GM18499 (cell line): ENCODE data around the gene PANX3.
"Not testable (repeated sequence)": the region's sequence is repeated elsewhere in the genome, so short reads cannot be mapped to it uniquely, and the experiment has no call there.

Source experiments
- ATAC-seq: cut with Tn5 transposase; IDR thresholded peaks from one replicate; pipeline ENCODE4 v1.9.1; 2021; ENCODE audit warnings: moderate number of reproducible peaks; ENCODE audit not compliant: insufficient read depth, unreplicated experiment

The PANX3 gene

DNA sequence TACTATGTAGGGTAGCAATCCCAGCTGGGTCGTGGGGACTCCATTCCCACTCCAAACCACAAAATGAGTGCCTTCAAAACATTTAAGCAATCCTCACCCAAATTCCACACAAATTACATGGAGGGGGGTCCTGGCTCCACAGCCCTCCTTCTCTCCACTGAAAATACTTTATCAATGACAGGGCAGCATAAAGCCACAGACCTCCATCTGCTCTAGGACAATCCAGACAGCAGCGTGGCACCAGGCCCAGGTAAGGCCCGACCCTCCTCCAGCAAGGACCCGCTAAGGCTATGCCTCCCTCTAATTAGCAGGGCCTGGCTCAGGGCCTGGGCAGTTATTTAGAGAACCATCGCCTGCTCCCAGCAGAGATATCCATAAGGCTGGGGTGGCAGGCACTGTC, at the start of gene PANX3:
Gene PANX3 (plus strand): TSS at position 365 of the 400 bp plus-strand sequence. CDS start 129 bp downstream, outside the sequence.
- ATAC-seq: no peak

DNA sequence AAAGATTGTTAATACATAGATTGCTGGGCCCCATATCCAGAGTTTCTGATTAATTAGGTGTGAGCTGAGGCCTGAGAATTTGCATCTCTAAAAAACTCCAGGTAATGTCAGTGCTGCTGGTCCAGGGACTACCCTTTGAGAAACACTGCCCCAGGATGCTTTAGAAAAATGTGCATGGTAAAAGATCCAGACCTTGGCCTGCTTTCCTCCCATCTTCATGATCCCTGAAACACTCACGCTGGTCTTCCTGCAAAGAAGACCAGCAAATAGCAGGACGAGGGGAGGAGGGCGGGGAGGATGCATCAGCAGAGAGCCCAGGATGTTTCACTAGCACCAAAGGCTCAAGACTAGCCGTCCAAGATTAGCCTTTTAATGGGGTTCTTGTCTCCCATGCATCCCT, 41.5 kb upstream of the PANX3 start, which contains the start of gene OR8A1:
Gene OR8A1 (plus strand): TSS at position 301 of the 400 bp plus-strand sequence. CDS start 123 bp downstream, outside the sequence.
- ATAC-seq: no peak

DNA sequence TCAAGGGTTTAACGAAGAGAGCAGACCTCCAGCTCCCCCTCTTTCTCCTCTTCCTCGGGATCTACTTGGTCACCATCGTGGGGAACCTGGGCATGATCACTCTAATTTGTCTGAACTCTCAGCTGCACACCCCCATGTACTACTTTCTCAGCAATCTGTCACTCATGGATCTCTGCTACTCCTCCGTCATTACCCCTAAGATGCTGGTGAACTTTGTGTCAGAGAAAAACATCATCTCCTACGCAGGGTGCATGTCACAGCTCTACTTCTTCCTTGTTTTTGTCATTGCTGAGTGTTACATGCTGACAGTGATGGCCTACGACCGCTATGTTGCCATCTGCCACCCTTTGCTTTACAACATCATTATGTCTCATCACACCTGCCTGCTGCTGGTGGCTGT, 41.1 kb upstream of the PANX3 start:
- no peak for ATAC-seq

GRCh38 chr11:124577716-124578427, 33.4 kb upstream of the PANX3 start:
- no peak for ATAC-seq

- no peak for ATAC-seq
These were observed 32.5 kb upstream of the PANX3 start for GRCh38 chr11:124578761-124579160.

DNA sequence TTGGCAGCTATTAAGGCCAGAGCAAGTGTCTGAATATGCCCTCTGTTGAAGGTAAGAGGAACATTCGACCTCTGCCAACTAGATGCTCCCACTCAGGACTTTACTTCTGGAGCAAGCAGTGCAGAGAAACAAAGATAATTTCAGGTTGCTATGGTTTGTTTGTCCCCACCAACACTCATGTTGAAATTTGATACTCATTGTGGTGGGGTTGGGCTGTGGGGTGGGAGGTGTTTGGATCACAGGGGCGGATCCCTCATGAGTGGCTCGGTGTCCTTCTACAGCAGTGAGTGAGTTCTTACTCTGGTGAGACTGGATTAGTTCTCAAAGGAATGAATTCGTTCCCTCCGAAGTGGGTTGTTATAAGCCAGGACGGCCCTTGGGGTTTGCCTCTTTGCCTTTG, 29.4 kb upstream of the PANX3 start:
- no peak for ATAC-seq

DNA sequence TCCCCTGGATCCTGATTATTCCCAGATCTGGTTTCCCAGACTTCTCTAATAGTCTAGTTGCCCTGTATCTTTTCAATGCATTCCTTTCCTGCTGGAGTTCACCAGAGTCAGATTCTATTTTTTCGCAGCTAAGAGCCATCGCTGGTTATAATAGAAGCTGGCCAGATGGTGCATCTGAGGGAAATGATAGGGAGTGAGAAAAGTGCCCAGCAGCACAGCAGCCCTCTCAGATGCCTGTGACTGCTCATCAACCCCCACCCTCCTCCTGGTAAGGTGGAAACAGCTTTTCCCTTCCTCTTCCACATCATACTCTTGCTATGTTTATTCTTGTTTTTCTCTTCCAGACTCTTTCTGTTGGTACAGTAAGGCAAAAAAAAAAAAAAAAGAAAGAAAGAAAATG, 28.7 kb upstream of the PANX3 start:
- no peak for ATAC-seq

- ATAC-seq: no peak
These were observed 27.4 kb upstream of the PANX3 start for GRCh38 chr11:124583781-124584180.

DNA sequence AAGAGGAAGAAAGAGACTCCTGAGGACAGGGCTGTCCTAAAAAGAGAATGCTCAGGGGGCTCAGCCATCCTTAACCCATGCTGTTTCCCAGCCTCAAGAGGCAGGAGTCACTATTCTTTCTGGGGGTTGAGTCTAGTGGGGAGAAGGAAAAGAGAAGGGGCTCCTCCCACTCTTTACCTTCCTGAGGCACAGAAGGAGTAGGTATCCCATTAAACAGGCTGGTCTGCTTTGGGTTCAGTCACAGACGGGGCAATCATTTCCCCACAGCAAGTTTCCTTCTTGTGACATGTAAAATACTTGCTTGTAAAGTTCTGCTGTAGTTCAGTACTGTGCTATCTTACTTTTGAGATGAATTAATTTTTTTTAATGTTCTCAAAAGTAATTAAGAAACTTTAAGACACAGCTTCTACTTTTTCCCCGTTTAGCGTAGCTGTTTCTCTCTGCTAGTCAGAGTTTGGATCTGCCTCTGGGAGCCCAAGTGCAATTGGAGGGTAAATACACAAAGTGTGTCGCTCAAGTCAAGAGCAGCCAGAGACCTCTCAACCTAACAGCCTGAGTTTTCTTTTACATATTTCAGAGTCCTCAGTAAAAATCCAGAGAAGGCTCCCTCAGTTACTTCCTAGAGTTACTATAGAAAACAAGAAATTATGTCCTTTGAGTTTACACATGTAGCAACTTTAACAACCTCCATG, 26.4 kb upstream of the PANX3 start:
- no peak for ATAC-seq

- no peak for ATAC-seq
These were observed 24.9 kb upstream of the PANX3 start for GRCh38 chr11:124586238-124586860.

DNA sequence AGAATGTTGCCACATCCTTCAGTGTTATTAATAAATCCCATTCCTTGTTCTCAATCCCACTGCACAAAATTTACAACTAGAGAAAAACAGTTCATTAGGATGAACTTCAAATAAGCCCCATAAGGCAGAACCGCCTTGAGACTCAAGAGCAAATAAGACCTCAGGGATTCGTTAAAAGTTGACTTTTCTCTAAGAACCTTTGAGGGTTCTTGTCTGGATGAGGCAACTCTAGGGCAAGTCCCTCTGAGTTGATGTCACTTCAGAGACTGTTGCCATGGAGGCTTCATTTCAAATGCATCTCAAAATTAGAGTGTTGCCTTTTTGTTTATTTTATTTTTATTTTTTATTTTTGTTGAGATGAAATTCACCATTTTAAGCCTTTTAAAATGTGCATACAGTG, 19.8 kb upstream of the PANX3 start:
- no peak for ATAC-seq

GRCh38 chr11:124592627-124593026, 18.6 kb upstream of the PANX3 start:
- no peak for ATAC-seq

DNA sequence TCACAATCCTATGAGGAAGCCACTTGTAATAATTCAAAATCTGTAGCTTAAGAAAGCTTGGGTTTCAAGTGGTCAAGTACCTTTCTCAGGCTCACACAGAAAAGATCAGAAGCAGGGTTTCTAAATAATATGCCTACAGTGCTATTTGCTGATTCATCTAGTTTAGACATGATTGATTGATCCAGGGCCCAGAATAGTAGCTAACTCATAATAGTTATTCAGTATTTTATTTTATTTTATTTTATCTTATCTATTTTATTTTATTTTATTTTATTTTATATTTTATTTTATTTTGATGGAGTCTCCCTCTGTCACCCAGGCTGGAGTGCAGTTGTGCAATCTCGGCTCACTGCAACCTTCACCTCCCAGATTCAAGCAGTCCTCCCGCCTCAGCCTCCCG, 15.9 kb upstream of the PANX3 start:
- no peak for ATAC-seq

- no peak for ATAC-seq
These were observed 13.6 kb upstream of the PANX3 start for GRCh38 chr11:124597626-124598025.

DNA sequence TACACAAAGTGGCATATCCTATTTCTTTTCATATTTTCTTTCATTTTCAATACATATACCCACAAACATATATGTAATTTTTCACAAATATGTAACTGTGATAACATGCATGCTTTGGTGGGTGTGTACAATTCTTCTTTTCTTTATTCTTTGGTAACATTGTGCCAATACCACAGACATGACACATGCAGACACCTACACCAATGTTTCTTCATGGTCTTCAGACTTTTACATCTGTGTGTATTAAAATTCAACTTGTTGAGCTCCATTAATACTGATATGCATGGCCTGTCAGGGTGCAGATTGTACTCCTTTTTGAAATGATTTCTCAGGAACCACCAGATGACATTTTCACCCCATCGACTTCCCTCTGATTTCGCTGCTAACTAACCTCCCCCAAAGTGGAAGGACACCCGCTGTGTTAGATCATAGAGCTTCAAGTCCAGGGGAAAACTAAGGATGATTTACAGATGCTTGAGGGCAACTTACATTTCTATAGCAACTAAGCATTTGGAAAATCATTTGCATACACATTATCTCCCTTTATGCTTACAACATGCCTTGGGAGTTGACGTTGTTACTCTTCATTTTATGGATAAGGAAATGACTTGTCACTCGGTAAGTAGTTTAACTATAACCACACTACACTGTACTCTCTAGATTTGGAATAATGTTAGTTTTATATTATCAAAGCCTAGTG, 10.5 kb upstream of the PANX3 start:
- no peak for ATAC-seq

GRCh38 chr11:124602193-124602592, 9.0 kb upstream of the PANX3 start:
- ATAC-seq: no peak

DNA sequence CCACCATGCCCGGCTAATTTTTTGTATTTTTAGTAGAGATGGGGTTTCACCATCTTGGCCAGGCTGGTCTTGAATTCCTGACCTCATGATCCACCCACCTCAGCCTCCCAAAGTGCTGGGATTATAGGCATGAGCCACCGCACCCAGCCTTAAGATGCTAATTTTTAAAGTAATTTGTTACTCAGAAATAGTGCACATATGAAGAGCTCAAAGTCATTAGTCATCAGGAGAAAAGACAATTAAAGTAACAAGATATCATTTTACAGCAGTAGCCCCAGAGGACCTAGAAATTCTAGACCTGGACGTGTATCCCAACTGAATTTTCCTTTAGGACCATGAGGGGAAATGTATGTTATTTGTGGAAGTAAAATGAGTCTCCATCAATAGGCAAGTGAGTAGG, 8.5 kb upstream of the PANX3 start:
- not testable (repeated sequence) for ATAC-seq

GRCh38 chr11:124605719-124606118, 5.5 kb upstream of the PANX3 start:
- ATAC-seq: no peak

GRCh38 chr11:124608147-124608546, 3.1 kb upstream of the PANX3 start:
- no peak for ATAC-seq

GRCh38 chr11:124610295-124610694, 933 bp upstream of the PANX3 start:
- ATAC-seq: no peak

GRCh38 chr11:124612045-124612444, 817 bp downstream of the PANX3 start:
- ATAC-seq: no peak
